NAMALWA (cell line): Measurements from ENCODE around the gene IP6K3.

Source experiments
- DNase-seq: peaks from one replicate; pipeline ENCODE4 v3.0.0-alpha.2; 2015; ENCODE audit warnings: low spot score

IP6K3 gene

DNA sequence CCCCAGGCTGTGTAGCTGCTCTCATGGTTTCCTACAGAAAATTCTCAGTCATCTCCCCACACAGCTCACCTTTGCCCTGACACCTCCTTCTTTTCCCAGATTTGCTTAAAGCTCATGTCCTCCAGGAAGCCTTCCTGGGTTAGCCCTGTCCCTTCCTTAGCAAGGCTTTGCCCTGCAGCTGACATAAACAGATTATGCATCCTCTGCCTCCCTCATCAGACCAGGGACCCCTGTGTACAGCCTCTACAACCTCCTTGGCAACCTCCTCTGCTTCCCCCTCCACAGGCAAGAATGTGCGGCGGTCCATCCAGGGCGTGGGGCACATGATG is 75.0 kb downstream of the IP6K3 start:
- no peak for DNase-seq
